HG02678 (cell line): ENCODE results near the gene PLPP6.

Experiments used
- ATAC-seq: cut with Tn5 transposase; IDR thresholded peaks from one replicate; pipeline ENCODE4 v1.9.1; 2021; ENCODE audit warnings: mild to moderate bottlenecking, moderate library complexity; ENCODE audit not compliant: unreplicated experiment

Gene PLPP6

DNA sequence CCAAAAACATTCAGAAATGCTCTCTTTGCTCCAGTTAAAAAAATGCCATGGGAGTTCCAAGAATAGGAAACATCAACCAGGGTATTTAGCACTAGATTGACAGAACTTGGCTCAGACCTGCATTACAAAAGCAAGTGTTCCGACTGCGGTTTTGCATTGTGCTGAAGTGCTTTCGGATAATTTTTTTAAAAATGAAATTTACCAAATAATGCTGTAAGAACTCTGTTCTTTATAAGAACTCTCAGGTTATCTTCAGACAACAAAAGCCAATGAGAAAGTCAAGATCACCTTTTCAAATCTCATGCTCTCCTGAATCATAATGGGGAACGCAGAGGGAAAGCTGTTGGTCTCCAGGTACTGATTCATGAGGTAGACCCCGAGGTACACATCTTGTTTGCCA is 483 bp upstream of the PLPP6 start:
- ATAC-seq, result no peak

GRCh38 chr9:4662989-4663792 is 1.1 kb downstream of the PLPP6 start:
- ATAC-seq, result no peak

GRCh38 chr9:4663956-4664355 is 1.9 kb downstream of the PLPP6 start:
- no peak for ATAC-seq

GRCh38 chr9:4665357-4665756 is 3.3 kb downstream of the PLPP6 start:
- no peak for ATAC-seq

GRCh38 chr9:4666042-4666699 is 4.1 kb downstream of the PLPP6 start, which contains the start of gene SPATA6L:
Gene SPATA6L (minus strand): TSS chr9:4666480. CDS start chr9:4666250, 230 bp downstream.
- peak; percentile 31 for ATAC-seq

GRCh38 chr9:4667681-4668080 is 5.6 kb downstream of the PLPP6 start:
- ATAC-seq, result no peak

DNA sequence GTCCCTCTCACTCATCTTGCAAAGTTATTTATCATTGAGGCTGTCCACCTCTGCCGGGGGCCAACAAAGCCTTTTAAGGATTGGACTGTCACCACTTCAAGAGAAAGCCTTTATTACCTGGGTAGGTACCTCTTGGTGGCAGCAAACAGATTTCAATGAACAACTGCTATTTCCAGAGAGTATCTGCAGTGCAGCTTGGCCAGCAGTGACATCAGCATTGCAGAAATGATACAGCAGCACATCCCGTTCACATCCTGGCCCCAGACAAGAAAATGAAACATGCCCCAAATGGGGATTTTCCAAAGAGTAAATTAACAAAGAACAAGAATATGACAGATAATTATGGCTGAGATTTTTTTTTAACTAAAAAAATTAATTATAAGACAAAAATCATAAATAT is 6.5 kb downstream of the PLPP6 start:
- ATAC-seq, result no peak

GRCh38 chr9:4669890-4670289 is 7.8 kb downstream of the PLPP6 start:
- ATAC-seq, result no peak

DNA sequence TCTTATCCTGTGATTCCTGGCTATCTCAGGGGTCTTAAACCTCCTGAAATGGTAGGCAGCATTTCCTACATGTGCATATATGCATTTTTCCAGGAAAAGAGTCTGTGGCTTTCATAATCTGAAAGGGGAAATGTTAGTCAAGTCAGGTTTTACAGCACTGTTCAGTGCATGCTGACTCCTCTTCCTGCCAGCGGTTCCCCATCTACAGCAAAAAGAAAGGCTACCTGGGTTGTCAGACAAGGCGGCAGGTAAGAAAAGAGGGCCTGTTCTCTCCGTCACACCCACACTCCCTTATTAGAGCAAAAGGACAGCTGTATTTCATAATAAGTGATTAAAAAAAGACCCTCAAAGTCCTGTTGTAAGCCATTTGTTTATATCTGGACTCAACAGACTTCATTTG is 8.5 kb downstream of the PLPP6 start:
- ATAC-seq, result no peak

- no peak for ATAC-seq
These were observed 9.6 kb downstream of the PLPP6 start for GRCh38 chr9:4671737-4672136.

DNA sequence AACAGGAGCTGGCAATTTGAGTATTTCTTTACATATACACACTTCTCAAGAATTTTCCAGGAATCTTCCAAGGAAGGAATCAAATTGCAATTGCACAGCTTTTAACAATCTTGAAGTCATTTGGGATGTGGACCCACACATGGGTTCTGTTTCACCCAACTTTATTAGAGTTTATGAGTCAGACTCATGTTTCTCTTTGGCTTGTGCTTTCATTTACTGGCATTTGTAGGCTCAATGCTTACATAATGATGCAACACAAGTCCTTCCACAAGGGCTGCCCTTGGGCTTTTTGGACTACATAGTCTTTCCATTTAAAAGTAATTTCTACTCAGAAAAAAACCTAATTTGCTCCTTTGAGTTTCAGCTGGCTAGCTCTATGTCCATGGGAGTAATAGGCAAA is 12.7 kb downstream of the PLPP6 start:
- no peak for ATAC-seq

- ATAC-seq, result no peak
These were observed 15.3 kb downstream of the PLPP6 start for GRCh38 chr9:4677392-4677791.

DNA sequence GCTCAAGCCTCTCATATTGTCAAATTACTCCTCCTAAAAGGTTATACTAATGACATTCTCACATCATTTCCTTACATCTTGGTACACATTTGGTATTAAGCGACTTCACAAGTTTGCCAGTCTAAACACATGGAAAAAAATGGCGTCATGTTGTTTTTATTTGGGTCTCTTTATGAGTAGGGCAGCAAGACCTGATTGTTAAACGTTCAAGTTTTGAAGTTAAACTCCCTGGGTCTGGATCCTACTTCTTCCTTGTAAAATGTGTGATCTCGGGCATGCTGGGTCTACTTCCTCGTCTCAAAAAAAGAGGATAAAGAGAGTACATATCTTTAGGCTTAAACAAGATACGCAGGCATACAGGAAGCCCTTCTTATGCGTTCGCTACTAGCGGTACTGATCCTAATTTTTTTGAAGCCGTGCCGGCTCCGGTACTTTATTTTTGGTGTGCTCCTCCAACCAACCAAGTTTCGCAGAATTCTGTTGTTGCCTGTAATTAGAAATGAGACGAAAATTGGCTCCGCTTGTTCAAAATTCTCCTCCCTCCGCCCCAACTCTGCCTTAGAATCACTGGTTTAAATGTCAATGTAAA is 16.7 kb downstream of the PLPP6 start:
- peak; percentile 18 for ATAC-seq

DNA sequence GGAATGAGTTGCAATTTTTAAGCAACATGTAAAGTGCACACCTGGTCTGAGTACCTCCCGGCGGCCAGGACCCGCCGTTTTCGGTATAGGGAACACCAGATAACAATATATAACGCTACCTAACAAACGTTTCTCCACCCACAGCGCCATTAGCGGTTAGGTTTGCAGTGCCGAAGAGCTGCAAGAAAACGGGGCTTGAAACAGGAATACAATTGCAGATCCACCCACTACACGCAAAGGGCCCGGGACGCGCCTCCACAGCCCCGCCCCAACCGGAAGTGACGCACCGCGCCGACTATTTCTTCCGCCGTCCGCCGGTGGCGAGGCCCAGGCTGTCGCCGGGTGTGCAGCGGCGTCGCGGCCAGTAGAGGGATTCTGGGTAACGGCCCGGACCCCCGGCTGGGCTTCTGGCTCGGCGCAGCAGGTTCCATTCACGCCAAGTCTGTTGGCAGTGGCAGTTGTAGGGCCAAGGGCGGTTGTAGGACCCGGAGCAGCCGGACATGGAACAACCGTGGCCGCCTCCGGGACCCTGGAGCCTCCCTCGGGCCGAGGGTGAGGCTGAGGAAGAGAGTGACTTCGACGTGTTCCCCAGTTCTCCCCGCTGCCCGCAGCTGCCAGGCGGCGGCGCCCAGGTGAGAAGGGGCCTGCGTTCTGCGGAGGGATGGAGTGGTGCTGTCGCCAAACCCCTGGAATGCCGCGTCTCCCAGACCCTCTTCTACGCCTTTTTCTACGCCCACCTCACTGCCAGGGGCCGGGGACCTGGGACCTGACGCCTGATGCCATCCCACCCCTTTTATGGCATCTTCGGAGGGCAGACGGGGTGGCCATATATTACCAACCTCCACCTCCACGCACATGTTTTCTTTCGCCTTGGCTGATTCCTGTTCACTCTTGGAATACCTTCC is 17.4 kb downstream of the PLPP6 start, which contains the start of gene CDC37L1:
Gene CDC37L1 (plus strand): TSS at position 302 of the 905 bp plus-strand sequence. CDS start 199 bp downstream, at position 501.
- ATAC-seq, result peak; percentile 93

DNA sequence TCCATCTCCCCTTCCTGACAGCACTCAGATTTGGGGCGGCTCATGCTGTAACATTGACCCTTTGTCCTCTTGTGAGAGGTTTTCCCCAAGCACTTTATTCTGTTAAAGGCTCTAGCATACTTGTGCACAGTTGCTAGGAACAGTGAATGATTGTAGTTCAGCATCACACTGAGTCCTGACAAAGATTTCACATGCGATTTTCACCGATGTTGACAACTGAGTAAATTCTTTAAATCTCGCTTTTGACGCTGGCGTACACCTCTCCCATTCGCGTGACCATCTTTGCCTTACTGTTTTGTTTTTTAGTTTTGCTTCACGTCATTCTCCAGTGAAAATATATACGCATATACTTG is 18.1 kb downstream of the PLPP6 start:
- ATAC-seq, result peak; percentile 1

GRCh38 chr9:4680750-4681149 is 18.7 kb downstream of the PLPP6 start:
- no peak for ATAC-seq

GRCh38 chr9:4684820-4685219 is 22.7 kb downstream of the PLPP6 start:
- ATAC-seq, result no peak

GRCh38 chr9:4686112-4686511 is 24.0 kb downstream of the PLPP6 start:
- no peak for ATAC-seq

DNA sequence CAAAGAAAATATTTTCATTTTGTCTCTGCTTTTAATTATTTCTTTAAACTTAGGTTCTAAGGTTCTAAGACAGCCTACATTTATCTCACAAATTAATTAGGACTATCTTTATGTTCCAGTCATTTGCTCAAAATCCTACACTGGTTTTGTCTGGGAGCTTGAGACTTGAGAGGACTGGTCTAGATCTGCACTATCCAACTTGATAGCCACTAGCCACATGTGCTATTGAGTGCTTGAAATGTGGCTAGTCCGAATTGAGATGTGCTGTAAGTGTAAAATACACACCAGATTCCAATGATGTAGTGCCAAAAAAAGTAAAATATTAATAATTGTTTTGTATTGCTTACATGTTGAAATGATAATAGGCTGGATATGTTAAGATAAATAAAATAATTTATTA is 24.5 kb downstream of the PLPP6 start:
- ATAC-seq, result no peak

DNA sequence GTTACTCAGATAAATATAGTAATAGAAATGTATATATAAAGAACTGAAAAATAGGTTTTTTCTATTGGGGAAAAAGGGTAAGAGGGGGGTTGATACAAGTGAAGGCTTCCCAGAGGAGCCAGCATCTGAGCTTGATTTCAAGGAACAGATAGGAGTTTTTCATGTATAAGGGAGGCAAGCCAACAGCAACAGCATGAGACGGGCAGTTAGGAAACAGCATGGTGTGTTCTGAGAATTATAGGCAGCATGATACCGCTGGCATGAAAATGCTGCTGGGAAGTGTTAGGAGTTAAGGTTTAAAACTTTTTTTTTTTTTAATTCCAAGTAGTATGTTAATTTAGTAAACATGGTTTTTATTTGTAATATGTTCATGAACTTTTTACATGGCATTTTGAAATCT is 26.9 kb downstream of the PLPP6 start:
- ATAC-seq, result no peak

- ATAC-seq, result peak; percentile 80
These were observed 27.6 kb downstream of the PLPP6 start for GRCh38 chr9:4689687-4690104.
